ENCODE results near the gene THSD8. TPM values are rescaled to one million over a fixed set of nuclear protein-coding genes. Genes with fewer than 3 reads are reported as not detected.
"Not testable (repeated sequence)": the region's sequence is repeated elsewhere in the genome, so short reads cannot be mapped to it uniquely, and the experiment has no call there.

The THSD8 gene
- total RNA-seq, 1 donor from 2014 or later = 16.5 TPM

DNA sequence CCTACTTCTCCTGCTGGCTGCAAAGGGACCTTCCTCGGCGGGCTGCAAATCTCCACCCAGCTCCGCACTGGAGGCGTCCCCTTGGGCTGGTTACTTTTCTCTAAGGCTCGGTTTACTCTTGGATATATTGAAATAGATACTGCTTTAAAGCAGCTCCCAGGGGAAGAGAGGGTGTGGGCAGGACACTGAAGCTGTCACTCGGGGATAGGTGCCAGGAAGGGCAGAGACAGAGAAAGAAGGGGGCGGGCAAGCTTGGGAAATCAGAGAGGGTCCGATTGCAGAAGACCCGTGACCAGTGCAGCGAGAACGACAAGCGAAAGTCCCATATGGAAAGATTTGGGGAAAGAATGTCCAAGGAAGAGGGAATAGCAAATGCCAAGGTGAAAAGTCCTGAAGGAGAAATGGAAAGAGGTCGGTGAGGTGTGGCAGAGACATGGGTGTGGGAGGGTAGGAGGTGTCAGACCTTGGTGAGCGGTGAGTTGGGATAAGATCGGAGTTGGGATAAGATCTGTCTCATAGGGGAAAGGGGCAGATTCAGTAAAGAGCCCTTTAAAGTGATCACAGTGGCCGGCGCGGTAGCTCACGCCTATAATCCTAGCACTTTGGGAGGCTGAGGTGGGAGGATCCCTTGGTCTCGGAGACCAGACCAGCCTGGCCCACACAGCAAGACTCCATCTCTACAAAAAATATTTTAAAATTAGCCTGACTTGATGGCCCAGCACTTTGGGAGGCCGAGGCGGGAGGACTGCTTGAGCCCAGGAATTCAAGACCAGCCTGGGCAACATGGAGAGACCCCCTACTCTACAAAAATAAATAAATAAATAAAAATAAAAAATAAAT, 618 bp downstream of the THSD8 start:
- no peak for DNase-seq (ENCODE audit: low spot score, unreplicated experiment)
- Mint-ChIP-seq H3K27me3 (peaks cover 3% of the 10 kb centered on the region), H3K9me3 (ENCODE audit: low read depth) (no peaks in the 10 kb centered on the region), H3K4me1 (ENCODE audit: low read depth) (peaks cover 25% of the 10 kb centered on the region), H3K27ac (peak overlapping the region; percentile 33), H3K4me3 (ENCODE audit: low read depth) (peak overlapping the region; percentile 92), H3K36me3 (ENCODE audit: insufficient read depth) (peaks cover 4% of the 10 kb centered on the region)
- no peak for TF ChIP-seq CTCF (IDR thresholded peaks at IDR 0.05; ENCODE audit: unreplicated experiment)

- no peak for DNase-seq (ENCODE audit: low spot score, unreplicated experiment)
- Mint-ChIP-seq H3K27ac (no peak overlapping the region), H3K27me3 (peaks cover 3% of the 10 kb centered on the region)
These were observed 2.2 kb downstream of the THSD8 start for GRCh38 chr19:12804051-12804450.

GRCh38 chr19:12806242-12807081, 4.6 kb downstream of the THSD8 start, which contains the start of gene RNASEH2A:
TSS of gene RNASEH2A (plus strand) at chr19:12806584. CDS start at chr19:12806674, 90 bp downstream.
- H3K4me3 Mint-ChIP-seq (ENCODE audit: low read depth) = peak within 1 kb of the TSS; percentile 94
- H3K27ac Mint-ChIP-seq = peak within 1 kb of the TSS; percentile 93
- peaks cover 3% of the 10 kb centered on the region for H3K27me3 Mint-ChIP-seq
- H3K4me1 Mint-ChIP-seq (ENCODE audit: low read depth) = peaks cover 17% of the 10 kb centered on the region
- no peaks in the 10 kb centered on the region for H3K9me3 Mint-ChIP-seq (ENCODE audit: low read depth)
- H3K36me3 Mint-ChIP-seq (ENCODE audit: insufficient read depth) = peaks cover 3% of the 10 kb centered on the region
- no peak for TF ChIP-seq CTCF (IDR thresholded peaks at IDR 0.05; ENCODE audit: unreplicated experiment)
- peak; percentile 75 for DNase-seq (ENCODE audit: low spot score, unreplicated experiment)

More at GRCh38 chr19:12804051-12804450, 2.2 kb downstream of the THSD8 start:
- H3K36me3 Mint-ChIP-seq (ENCODE audit: insufficient read depth) = peaks cover 4% of the 10 kb centered on the region
- H3K9me3 Mint-ChIP-seq (ENCODE audit: low read depth) = no peaks in the 10 kb centered on the region
- H3K4me3 Mint-ChIP-seq (ENCODE audit: low read depth) = peak overlapping the region; percentile 19
- peaks cover 25% of the 10 kb centered on the region for H3K4me1 Mint-ChIP-seq (ENCODE audit: low read depth)
- TF ChIP-seq CTCF (IDR thresholded peaks at IDR 0.05; ENCODE audit: unreplicated experiment) = no peak

GRCh38 chr19:12815088-12815487, 13.2 kb downstream of the THSD8 start:
- no peak overlapping the region for H3K4me3 Mint-ChIP-seq (ENCODE audit: low read depth)
- no peaks in the 10 kb centered on the region for H3K9me3 Mint-ChIP-seq (ENCODE audit: low read depth)
- no peak for DNase-seq (ENCODE audit: low spot score, unreplicated experiment)
- no peaks in the 10 kb centered on the region for H3K27me3 Mint-ChIP-seq
- H3K36me3 Mint-ChIP-seq (ENCODE audit: insufficient read depth) = peaks cover 5% of the 10 kb centered on the region
- no peak overlapping the region for H3K27ac Mint-ChIP-seq
- H3K4me1 Mint-ChIP-seq (ENCODE audit: low read depth) = no peaks in the 10 kb centered on the region
- TF ChIP-seq CTCF (IDR thresholded peaks at IDR 0.05; ENCODE audit: unreplicated experiment) = no peak

DNA sequence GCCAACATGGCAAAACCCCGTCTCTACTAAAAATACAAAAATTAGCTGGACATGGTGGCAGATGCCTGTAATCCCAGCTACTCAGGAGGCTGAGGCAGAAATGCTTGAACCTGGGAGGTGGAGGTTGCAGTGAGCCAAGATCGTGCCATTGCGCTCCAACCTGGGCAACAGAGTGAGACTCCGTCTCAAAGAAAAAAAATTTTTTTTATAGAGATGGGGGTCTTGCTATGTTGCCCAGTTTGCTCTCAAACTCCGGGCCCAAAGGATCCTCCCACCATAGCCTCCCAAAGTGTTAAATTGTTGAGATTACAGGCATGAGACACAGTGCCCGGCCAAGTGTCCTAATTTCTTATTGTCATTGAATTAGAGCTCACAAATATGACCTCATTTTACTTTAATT, 15.3 kb downstream of the THSD8 start:
- H3K9me3 Mint-ChIP-seq (ENCODE audit: low read depth); H3K27ac Mint-ChIP-seq; H3K4me1 Mint-ChIP-seq (ENCODE audit: low read depth); H3K27me3 Mint-ChIP-seq; H3K4me3 Mint-ChIP-seq (ENCODE audit: low read depth); DNase-seq (ENCODE audit: low spot score, unreplicated experiment); H3K36me3 Mint-ChIP-seq (ENCODE audit: insufficient read depth): not testable (repeated sequence)

DNA sequence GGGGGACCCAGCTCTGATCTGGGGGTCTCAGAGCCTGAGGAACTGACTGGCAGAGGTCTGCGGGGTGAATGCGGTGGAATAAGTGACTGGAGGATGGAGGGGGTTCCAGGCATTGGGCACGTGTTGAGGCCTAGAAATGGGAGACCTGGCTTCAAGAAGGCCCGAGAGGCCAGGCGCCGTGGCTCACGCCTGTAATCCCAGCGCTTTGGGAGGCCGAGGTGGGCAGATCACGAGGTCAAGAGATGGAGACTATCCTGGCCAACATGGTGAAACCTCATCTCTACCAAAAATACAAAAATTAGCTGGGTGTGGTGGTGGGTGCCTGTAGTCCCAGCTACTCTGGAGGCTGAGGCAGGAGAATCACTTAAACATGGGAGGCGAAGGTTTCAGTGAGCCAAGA, 15.9 kb downstream of the THSD8 start:
- H3K4me3 Mint-ChIP-seq (ENCODE audit: low read depth); H3K9me3 Mint-ChIP-seq (ENCODE audit: low read depth); DNase-seq (ENCODE audit: low spot score, unreplicated experiment); H3K27me3 Mint-ChIP-seq; H3K27ac Mint-ChIP-seq; H3K4me1 Mint-ChIP-seq (ENCODE audit: low read depth); H3K36me3 Mint-ChIP-seq (ENCODE audit: insufficient read depth): not testable (repeated sequence)
